ENCODE measurements around the gene IER3. TPM values are rescaled to one million over a fixed set of nuclear protein-coding genes. Genes with fewer than 3 reads are reported as not detected.

The IER3 gene
- total and polyA plus RNA-seq, 2 of the 13 experiments (the other 11 are each of a cell fraction or from before 2014, with no cell fraction given): 51.1 to 131 TPM

- TF ChIP-seq BCLAF1 (IDR thresholded peaks at IDR 0.05): no peak
- TF ChIP-seq ZNF781 (CRISPR knock-in tag; IDR thresholded peaks at IDR 0.05; ENCODE audit: borderline replicate concordance, not compliant biosample characterization): peak; percentile 86
- TF ChIP-seq SNAPC2 (CRISPR knock-in tag; IDR thresholded peaks at IDR 0.05): 0 out of 2 replicates have a peak, but pooled peaks have one; percentile 9
- TF ChIP-seq PCBP1 (IDR thresholded peaks at IDR 0.05; ENCODE audit: borderline replicate concordance, low read depth, low read length): no peak
- peak; percentile 87 for TF ChIP-seq FOSL2 (CRISPR knock-in tag; IDR thresholded peaks at IDR 0.05)
- TF ChIP-seq KDM2A (CRISPR knock-in tag; IDR thresholded peaks at IDR 0.05; ENCODE audit: borderline replicate concordance, low read depth): peak; percentile 48; the same call in 1 of the 2 replicates
- peak; percentile 55 for TF ChIP-seq AHR (CRISPR knock-in tag; IDR thresholded peaks at IDR 0.05)
- TF ChIP-seq ZNF772 (CRISPR knock-in tag; IDR thresholded peaks at IDR 0.05): no peak
- TF ChIP-seq ZFP41 (CRISPR knock-in tag; IDR thresholded peaks at IDR 0.05; ENCODE audit: borderline replicate concordance): no peak
- TF ChIP-seq ZFAT (CRISPR knock-in tag; conservative IDR thresholded peaks at IDR 0.05): no peak
- 0 out of 2 replicates have a peak, but pooled peaks have one; percentile 45 for TF ChIP-seq RCOR2 (CRISPR knock-in tag; IDR thresholded peaks at IDR 0.05)
- TF ChIP-seq AFF4 (CRISPR knock-in tag; IDR thresholded peaks at IDR 0.05): no peak
- peak; percentile 71; the same call in 1 of the 2 replicates for TF ChIP-seq NRL (CRISPR knock-in tag; IDR thresholded peaks at IDR 0.05; ENCODE audit: borderline replicate concordance)
- TF ChIP-seq ZFYVE20 (CRISPR knock-in tag; IDR thresholded peaks at IDR 0.05; ENCODE audit: borderline replicate concordance, low read depth): no peak
- TF ChIP-seq HNF4A (CRISPR knock-in tag; IDR thresholded peaks at IDR 0.05): no peak
- peak; percentile 31 for TF ChIP-seq HNRNPLL (IDR thresholded peaks at IDR 0.05; ENCODE audit: low read depth, low read length, poor library complexity, severe bottlenecking)
- TF ChIP-seq GATAD2A (CRISPR knock-in tag; IDR thresholded peaks at IDR 0.05): peak; percentile 67
- no peak for TF ChIP-seq THAP9 (CRISPR knock-in tag; IDR thresholded peaks at IDR 0.05; ENCODE audit: borderline replicate concordance)
Measured at GRCh38 chr6:30749554-30750378, 5.4 kb upstream of the IER3 start (continued).
